Dorsolateral prefrontal cortex (tissue), 118 donors: ENCODE data around the gene KANSL1. TPM values are rescaled to one million over a fixed set of nuclear protein-coding genes. Genes with fewer than 3 reads are reported as not detected.

Experiments used
- total RNA-seq, 120 experiments: library from RNA; stranded (reverse); gene quantifications; one replicate each; pipeline versions ENCODE4 v1.2.3 to v1.2.4, GENCODE V29; 2022

The KANSL1 gene
- total RNA-seq, 120 experiments from 2014 or later: 74.6 to 253 (median 152) TPM

Other genes starting within 250 kb of the KANSL1 start
- 10 to 100 TPM in 84 of 120 experiments, 1 to 10 TPM in 36; 1.8 to 35.0 (median 12.2) TPM for gene STH, start 194.2 kb downstream of the KANSL1 start, total RNA-seq
- 10 to 100 TPM in 44 of 120 experiments, 1 to 10 TPM in 76; 2.8 to 52.0 (median 7.4) TPM for gene LRRC37A, start 101.7 kb upstream of the KANSL1 start, total RNA-seq
- gene ARL17B, start 168.3 kb upstream of the KANSL1 start, total RNA-seq: 10 to 100 TPM in 116 of 120 experiments, 1 to 10 TPM in 4; 7.1 to 54.5 (median 22.6) TPM